Sciatic nerve (tissue), 2 donors: ENCODE results near the gene CEP63. TPM values are rescaled to one million over a fixed set of nuclear protein-coding genes. Genes with fewer than 3 reads are reported as not detected.

ENCODE experiments used
- ATAC-seq: fragments of 200-7000 bp; cut with Tn5 transposase; one replicate; pipeline ENCODE4 v1.9.1; 2020; ENCODE audit warnings: mild to moderate bottlenecking, moderate library complexity
- DNase-seq: peaks from one replicate; pipeline ENCODE4 v3.0.0-alpha.2; 2020; ENCODE audit warnings: low spot score
- intact Hi-C: fragments of 100-400 bp; cut with DNase I; formaldehyde crosslinking; loops from one replicate; pipeline ENCODE4 v1.14.2; 2022
- total RNA-seq: library from RNA; stranded (reverse); fragmentation: NEBNext Ultra II Directional; extraction: Animal tissue kit (Norgen Biotek cat#: 25700); gene quantifications from one replicate; pipeline ENCODE4 v1.2.1, GENCODE V29; 2021
- donor health status: DM: no; HTN: no; CAD: no.
- donor health status: DM: no; HTN: no; CAD: no.

CEP63 gene
- total RNA-seq, 1 donor from 2014 or later = 31.3 TPM

GRCh38 chr3:134494495-134494894 is 8.6 kb downstream of the CEP63 start:
- intact Hi-C loops = no loop called here
- no peak for DNase-seq
- no peak for ATAC-seq

DNA sequence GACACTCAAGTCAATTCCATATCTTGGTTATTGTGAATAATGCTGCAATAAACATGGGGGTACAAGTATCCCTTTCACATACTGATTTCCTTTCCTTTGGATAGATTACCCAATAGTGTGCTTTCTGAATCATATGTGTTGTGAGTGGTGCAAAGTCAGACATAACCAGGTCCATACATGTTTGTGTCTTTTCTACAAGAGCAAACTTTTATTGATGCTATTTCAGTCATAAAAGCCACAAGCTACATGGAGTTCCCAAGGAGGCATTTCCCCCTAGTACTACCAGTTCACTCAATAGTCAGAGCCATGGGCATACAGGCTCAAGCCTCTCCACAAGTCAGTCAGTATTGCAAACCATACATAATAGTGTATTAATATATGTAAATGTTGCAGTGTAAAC is 10.1 kb downstream of the CEP63 start:
- DNase-seq = no peak
- no peak for ATAC-seq
- intact Hi-C loops = no loop called here

- intact Hi-C loops = no loop called here
- no peak for DNase-seq
Measured at GRCh38 chr3:134496471-134497071, 10.7 kb downstream of the CEP63 start.

GRCh38 chr3:134503266-134503665 is 17.4 kb downstream of the CEP63 start:
- no peak for ATAC-seq
- intact Hi-C loops = no loop called here

More at GRCh38 chr3:134496471-134497071, 10.7 kb downstream of the CEP63 start:
- ATAC-seq = no peak

GRCh38 chr3:134504132-134504531 is 18.3 kb downstream of the CEP63 start:
- ATAC-seq (no peak), DNase-seq (no peak)
- intact Hi-C loops = no loop called here

More at GRCh38 chr3:134503266-134503665, 17.4 kb downstream of the CEP63 start:
- no peak for DNase-seq

DNA sequence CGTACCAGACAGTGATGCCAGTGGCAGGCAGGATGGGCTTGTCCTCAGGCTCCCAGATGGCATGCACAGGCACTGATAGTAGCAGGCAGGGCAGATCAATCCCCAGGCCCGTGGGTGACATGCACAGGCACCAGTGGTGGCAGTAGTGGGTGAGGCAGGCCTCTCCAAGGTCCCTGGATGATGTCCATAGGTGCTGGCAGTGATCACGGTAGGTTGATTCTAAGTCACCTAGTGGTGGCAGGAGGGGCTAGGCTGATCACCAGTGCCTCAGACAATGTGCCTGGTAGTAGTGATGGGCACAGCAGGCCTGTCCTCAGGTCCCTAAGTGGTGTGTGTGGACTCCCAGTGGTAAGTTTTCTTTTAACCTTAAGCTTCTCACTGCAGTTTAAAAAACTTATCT is 19.6 kb downstream of the CEP63 start:
- DNase-seq (no peak), ATAC-seq (no peak)
- intact Hi-C loops = no loop called here

DNA sequence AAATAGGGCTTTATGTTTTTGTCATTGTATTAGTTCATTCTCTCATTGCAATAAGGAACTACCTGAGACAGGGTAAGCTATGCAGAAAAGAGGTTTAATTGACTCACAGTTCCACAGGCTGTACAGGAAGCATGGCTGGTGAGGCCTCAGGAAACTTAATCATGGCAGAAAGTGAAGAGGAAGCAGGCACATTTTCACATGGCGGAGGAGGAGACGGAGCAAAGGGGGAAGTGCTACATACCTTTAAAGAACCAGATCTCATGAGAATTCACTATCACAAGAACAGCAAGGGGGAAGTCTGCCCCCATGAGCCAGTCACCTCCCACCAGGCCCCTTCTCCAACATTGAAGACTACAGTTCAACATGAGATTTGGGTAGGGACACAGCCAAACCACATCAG is 25.6 kb downstream of the CEP63 start:
- DNase-seq = no peak
- no peak for ATAC-seq
- intact Hi-C loops = no loop called here

- intact Hi-C loops = no loop called here
- no peak for ATAC-seq
- no peak for DNase-seq
Measured at GRCh38 chr3:134516905-134517304, 31.0 kb downstream of the CEP63 start.

GRCh38 chr3:134517791-134518190 is 31.9 kb downstream of the CEP63 start:
- intact Hi-C loops = no loop called here
- no peak for ATAC-seq
- no peak for DNase-seq

DNA sequence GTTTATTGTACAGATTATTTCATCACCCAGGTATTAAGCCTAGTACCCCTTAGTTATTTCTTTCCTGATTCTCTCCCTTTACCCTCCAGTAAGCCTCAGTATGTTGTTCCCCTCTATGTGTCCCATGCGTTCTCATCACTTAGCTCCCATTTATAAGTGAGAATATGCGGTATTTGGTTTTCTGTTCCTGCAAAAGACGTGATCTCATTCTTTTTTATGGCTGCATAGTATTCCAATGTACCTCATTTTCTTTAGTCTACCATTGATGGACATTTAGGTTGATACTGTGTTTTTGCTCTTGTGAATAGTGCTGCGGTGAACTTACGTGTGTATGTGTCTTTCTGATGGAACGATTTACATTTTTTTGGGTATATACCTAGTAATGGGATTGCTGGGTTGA is 36.7 kb downstream of the CEP63 start:
- intact Hi-C loops = no loop called here
- ATAC-seq (no peak), DNase-seq (no peak)

DNA sequence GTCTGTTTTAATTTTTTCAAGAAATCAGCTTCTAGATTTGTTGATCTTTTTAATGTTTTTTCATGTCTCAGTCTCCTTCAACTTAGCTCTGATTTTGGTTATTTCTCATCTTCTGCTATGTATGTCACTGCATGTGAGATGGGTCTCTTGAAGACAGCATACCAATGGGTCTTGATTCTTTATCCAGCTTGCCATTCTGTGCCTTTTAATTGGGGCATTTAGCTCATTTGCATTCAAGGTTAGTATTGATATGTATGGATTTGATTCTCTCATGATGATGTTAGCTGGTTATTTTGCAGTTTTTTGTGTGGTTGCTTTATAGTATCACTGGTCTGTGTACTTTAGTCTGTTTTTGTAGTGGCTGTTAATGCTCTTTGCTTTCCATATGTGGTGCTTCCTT is 39.4 kb downstream of the CEP63 start:
- DNase-seq (no peak), ATAC-seq (no peak)
- intact Hi-C loops = no loop called here

- intact Hi-C loops = no loop called here
- ATAC-seq (no peak), DNase-seq (no peak)
Measured at GRCh38 chr3:134526319-134526718, 40.5 kb downstream of the CEP63 start.

DNA sequence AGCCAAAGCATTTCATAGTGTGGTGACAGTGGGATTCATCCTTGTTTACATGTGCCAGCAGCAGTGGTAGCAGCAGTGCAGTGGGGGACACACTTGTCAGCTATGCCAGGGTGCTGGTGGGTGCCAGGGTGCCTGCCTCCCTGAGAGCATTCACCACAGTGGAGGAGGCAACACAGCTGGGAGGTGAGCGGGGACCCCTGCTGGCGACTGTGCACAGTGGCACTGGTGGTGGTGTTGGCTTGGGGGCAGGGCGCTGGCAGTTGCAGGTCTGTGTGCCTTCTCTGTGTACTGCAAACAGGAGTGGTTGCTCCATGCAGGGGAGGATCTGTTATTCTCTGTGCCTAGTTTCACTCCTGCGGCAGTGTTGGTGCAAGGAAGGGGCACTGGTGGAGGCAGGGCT is 41.2 kb downstream of the CEP63 start:
- no peak for ATAC-seq
- DNase-seq = no peak
- intact Hi-C loops = no loop called here

DNA sequence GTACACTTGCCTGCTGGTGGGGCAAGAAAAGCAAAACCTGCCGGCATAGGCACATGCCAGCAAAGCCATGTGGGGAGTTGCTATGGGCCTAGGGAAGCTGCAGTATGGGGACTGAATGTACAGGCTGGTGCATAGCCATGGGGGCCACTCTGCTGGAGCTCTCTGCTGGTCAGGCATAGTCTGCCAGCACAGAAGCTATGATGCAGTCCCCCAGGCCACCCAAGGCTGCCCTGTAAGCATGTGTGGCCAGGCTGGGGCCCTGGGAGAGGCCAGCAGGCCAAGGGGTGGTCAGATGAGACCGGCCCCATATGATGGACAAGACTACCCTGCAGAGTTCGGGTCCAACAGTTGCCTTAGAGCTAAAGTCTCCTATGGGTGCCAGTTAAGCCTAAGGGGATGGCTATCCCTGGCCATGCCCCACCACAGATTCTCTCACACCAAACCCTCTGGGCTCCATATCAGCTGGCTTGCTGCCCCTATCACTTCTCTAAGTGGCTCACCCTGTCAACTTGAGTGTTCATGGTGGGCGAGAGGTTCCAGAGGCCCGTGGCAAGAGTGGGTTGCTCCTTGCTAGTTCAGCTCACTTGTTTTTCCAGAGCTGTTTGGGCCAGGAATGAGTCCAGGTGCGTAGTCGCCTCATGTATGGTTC is 41.8 kb downstream of the CEP63 start:
- intact Hi-C loops = no loop called here
- ATAC-seq = no peak

DNA sequence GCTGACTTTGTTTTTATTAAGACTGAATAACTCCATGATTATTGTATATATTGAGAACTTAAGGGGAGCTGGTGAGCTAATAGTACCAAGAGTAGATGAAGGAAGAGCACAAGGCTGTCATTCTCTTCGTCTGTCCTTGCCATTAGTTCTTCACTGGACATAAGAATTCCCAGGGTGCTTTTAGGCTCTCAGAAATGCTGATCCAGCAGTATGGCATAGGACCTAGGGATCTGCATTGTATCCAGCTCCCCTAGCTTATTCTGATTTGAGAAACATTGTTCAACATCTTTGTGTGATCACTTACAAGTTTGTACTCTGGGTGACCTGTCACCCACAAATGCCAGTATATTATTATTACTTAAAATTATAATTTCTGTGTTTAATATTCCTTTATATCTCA is 47.6 kb downstream of the CEP63 start:
- intact Hi-C loops = no loop called here
- ATAC-seq (no peak), DNase-seq (no peak)

More for the DNA sequence above, 41.8 kb downstream of the CEP63 start:
- no peak for DNase-seq

DNA sequence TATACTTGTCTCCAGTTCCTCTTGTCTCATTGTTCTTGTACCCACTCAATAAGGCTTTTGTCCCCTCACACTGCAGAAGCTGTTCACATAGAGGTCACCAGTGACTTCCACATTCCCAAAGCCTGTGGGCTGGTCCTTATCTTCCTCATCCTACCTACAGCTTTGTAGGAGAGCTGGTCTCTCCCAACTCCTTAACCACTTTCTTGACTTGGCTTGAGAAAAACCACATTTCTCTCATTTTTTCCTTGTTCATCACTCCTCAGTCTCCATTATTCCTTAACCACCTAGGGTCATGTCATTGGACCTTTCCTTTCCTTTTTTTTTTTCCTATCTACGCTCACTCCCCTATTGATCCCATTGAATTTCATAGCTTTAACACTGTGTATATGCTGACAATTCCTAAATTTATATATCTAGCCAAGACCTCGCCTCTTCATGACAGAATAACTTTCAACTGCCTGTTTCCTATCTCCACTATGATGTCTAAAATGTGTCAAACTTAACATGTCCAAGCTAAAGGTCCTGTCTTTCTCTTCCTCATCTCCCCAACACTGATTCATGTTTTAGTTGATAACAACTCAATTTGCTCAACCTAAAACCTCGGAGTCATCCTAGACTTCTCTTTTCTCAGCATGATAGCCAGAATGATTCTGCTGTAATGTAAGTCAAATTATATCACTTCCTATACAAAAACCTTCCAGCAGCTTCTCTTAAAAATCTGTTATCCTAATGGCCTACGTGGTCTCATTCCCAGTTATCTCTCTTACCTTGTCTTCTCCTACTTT is 49.5 kb downstream of the CEP63 start:
- no peak for ATAC-seq
- DNase-seq = no peak
- intact Hi-C loops = no loop called here

GRCh38 chr3:134536781-134537180 is 50.9 kb downstream of the CEP63 start:
- ATAC-seq (no peak), DNase-seq (no peak)
- intact Hi-C loops = no loop called here

DNA sequence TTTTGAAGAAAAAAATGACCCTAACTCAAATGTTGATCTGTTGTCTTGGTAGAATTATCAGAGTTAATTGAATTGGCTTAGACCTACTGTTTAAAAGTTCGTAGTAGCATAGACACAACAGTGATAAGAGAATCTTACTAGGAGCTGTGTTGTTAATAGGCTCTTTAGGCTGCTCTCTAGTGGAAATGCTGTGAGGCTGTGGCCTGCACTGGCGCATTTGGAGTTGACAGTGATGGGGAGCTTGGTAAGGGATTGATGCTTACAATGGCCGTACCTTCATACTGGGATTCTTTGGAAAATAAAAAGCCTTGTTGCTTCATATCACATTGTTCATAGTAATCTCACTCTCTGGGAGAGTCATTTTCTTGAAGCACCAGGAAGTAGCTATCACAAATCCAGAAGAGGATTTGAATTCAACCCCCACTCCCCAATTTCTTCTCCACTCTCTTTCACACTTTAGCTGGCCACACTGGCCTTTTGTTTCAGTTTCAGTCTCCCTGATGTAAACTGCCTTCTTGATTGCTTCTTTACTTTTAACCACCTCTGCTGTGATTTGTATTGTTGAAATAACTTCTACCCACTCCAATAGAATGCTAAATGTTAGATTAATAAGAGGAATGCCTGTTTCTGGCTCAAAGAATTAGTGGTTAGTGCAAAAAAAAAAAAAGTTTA is 56.6 kb downstream of the CEP63 start:
- ATAC-seq = no peak

GRCh38 chr3:134543113-134543512 is 57.3 kb downstream of the CEP63 start:
- DNase-seq (no peak), ATAC-seq (no peak)
- intact Hi-C loops = no loop called here

More for the DNA sequence above, 56.6 kb downstream of the CEP63 start:
- no peak for DNase-seq
- intact Hi-C loops = no loop called here

DNA sequence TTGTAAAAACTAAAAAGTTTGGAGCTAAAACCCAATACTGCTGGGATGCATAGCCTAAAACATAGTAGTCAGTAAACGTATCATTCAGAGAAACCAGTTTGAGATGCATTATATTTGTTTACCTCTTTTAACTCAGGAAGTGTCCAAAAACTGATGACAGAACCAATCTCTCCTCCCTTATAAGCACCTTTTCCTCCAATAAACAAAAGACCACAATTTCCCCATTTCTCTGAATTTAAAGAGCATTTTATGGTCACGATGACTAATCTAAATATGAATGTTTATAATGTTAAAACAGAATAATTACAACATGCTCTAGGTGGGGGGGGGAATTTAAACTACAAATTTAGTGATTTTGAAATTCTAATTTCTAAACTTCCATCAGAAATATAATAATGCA is 58.5 kb downstream of the CEP63 start:
- intact Hi-C loops = no loop called here
- ATAC-seq = no peak
- DNase-seq = no peak
